ENCODE results near the gene UCP3.
A peak's percentile ranks its signal among the peaks of the same experiment; 100 is the strongest.

UCP3 gene

GRCh38 chr11:74018331-74019005 lies 9.6 kb upstream of the UCP3 start:
- peak; percentile 53 for DNase-seq (ENCODE audit: low read depth, low spot score)

GRCh38 chr11:74017631-74018030 lies 8.7 kb upstream of the UCP3 start:
- DNase-seq (ENCODE audit: low read depth, low spot score) = no peak

DNA sequence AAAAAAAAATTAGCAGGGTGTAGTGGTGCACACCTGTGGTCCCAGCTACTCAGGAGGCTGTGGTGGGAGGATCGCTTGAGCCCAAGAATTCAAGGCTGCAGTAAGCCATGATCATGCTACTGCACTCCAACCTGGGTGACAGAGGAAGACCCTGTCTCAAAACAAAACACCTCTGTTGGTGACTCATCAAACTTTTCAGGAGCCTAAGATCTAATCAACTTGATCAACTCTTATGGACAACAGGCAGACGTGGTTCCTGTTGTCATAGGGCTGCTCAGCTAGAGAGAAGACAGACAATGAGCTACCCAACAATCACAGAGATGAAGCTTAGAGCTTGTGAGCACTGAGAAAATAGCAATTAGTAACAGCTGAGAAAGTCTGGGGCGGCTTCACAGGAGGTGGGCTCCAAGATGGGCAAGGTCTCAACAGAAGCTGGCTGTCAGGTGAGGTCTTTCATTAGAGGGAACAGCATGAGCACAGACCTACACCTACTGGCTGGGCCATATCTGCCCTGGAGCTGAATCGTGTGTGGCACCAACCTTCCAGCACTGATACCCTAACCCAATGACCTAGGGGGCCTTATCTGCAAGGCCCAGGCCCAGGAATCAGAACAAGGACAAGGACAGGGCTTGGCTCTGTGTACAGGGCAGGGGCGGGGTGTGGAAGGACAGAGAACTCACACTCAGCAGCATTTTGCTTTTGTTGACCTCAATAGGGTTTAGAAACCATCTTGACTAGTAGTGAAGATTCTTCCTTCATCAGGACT lies 7.2 kb upstream of the UCP3 start:
- no peak for DNase-seq (ENCODE audit: low read depth, low spot score)

DNA sequence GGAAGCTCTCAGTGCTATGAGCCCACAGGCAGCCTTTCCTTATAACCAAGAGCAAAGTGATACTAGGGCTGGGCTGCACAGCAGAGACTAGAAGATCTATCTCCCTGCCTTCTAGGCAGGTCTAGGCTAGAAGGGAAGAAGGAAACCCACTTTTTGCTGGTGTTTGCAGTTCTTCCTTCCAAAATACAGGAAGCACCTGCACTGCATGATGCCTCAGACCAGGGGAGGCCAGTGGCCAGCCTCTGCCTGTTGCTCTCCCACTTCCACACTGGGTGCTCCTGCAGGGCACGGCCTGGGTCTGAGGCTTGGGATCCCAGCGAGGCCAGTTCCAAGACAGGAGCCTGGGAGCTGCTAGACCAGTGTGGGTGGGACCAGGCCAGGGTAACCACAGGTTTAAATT lies 6.0 kb upstream of the UCP3 start:
- no peak for DNase-seq (ENCODE audit: low read depth, low spot score)

DNA sequence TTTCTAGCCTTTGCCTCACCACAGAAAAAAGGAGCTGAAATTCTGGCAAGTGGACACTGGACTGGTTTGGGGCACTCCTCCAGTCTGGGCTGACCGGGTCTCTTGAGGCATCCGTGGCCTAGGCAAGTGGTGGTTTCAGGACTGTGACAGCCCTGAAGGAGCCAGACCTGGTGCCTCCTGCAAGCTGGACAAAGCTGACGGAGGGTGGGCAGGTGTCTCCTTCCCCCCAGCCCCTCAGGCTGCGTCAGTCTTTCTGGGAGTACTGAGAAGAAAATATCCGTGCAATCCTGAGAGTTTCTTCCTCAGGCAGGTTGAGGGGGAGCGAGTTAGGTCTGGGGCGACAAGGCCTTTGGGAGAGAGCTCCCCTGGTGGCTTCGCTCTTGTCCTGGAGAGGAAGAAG lies 4.3 kb upstream of the UCP3 start:
- DNase-seq (ENCODE audit: low read depth, low spot score) = no peak

GRCh38 chr11:74012074-74012809 lies 3.4 kb upstream of the UCP3 start:
- DNase-seq (ENCODE audit: low read depth, low spot score) = no peak

DNA sequence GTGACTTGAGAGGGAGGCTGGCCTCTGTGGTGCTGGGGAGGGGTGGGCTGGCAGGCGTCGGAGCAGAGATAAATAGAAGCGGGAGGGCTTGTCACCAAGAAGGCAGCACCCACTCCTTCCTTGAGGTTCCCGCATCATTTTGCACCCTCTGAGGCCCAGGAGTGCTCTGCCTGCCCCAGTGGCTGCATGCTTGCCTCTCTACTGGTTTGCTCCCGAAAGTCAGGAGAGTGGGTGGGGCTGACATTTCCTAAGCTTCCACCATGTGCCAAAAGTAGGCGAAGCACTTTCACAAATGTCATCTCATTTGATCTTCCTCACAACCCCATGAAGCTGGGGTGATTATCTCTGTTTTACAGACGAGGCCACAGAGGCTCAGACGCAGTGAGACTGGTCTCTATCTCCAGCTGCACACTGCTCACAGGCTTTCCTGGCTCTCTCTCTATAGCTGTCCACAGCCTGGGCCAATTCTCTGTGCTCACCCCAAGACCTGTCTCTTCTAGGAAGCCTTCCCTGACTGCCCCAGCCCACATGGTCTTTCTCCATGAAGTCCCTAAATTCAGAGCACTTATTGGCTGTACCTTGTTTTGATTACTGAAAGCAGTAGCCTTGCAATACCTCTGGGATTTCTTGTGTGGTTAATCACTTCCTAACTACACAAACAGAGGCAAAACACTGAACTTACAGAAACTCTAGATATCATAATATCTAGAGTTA lies 2.6 kb upstream of the UCP3 start:
- DNase-seq (ENCODE audit: low read depth, low spot score) = no peak

DNA sequence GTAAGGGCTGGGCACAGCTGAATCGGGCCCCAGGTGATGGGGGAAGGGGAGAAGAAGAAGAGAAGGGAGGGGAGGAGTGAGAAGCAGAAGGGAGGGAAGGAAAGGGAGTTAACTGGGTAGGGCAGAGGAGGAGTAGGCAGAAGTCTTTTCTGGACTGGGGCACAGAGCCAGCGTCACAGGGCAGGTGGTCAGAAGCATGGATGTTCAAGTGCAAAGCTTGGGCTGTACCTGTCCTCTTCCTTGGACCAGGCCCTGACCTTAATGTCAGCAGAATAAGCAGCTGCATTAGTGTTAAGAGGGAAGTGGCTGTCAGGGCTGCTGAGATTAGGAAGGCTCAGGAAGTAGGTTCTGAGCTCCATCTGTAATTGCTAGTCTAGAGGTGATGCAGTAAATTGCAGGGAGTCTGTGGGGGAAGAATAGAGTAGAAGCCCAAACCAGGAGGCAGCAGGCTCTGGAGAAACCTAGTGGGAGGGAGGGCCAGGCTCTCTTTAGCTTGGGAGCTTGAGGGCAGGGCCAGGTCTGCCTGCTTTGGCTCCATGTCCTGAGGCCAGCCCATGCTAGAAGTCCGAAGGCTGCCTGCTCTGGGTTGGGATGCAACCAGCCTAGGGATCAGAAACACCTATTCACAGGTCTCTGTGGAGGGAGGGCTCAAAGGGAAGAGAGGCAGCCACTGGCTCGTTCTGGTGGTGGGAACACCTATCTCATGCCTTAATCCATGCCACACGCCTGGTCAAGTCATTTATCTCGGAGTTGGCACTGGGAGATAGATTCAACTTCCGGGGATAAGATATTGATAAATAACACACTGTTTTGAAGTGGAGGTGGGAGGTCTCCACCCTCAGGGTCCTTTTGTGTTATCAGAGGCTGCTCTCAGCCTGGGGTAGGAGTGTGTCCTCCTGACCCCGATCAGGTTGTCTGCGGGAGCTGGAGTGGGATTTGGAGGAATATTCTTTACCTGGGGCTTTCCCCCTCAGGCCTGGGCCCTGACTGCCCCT lies 1.7 kb upstream of the UCP3 start:
- no peak for DNase-seq (ENCODE audit: low read depth, low spot score)

- DNase-seq (ENCODE audit: low read depth, low spot score) = no peak
Observed at GRCh38 chr11:74009675-74010305, 905 bp upstream of the UCP3 start.

- DNase-seq (ENCODE audit: low read depth, low spot score) = no peak
Observed at GRCh38 chr11:74009230-74009547, 304 bp upstream of the UCP3 start.

DNA sequence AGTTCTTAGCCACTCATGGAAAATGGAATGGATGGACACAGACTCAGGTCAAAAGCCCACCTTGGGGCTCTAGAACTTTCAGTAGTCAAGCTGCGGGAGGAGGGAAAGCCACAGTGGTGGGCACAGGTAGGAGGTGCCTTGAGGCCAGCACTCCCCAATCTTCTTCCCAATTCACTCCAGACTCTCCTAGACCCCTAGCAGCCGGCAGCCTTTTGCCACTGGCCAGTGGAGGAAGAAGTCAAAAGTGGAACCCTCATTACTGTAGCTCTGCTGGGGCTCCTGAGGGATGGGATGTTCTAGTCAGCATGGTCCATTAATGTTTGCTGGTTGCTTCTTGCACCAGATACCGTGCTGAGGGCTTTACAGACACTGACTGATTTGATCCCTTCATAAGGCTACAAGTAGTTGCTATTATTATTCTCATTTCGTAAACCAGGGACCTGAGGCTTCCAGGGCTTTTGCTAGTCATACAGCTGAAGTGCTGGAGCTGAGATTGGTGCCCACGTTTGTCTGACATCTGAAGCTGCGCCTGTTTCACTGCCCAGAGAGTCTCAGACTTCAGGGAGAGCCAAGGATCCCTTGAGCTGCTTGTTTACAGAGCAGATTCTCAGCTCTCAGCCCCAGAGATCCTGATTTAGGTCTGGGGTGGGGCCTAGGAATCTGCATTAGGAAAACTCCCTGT lies 1.1 kb downstream of the UCP3 start:
- DNase-seq (ENCODE audit: low read depth, low spot score) = no peak

DNA sequence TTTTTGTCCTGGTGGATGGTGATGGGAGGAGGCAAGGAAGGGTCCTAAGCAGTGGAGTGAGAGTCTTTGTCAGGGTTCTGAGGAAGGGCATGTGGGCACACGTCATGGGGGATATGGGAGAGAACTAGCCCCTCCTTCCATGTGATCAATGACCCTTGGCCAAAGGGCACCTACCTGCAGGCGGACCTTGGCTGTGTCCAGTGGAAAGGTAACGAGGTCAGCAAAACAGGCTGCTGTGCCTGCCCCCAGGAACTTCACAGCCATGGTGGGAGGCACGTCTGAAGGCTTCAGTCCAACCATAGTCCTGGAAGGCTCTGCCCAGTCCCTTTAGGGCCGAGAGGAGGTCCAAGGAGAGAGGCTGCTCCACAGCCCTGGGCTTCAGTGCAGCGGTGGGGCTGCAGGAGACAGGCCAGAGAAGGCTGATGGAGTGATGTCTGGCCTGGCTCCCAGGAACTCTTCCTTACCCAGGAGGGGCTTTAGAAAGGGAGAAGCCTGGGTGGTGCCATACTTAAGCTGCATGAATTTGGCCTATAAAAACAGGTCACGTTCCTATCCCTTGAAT lies 2.1 kb downstream of the UCP3 start:
- no peak for DNase-seq (ENCODE audit: low read depth, low spot score)

GRCh38 chr11:74005721-74006517 lies 3.0 kb downstream of the UCP3 start:
- DNase-seq (ENCODE audit: low read depth, low spot score) = no peak

DNA sequence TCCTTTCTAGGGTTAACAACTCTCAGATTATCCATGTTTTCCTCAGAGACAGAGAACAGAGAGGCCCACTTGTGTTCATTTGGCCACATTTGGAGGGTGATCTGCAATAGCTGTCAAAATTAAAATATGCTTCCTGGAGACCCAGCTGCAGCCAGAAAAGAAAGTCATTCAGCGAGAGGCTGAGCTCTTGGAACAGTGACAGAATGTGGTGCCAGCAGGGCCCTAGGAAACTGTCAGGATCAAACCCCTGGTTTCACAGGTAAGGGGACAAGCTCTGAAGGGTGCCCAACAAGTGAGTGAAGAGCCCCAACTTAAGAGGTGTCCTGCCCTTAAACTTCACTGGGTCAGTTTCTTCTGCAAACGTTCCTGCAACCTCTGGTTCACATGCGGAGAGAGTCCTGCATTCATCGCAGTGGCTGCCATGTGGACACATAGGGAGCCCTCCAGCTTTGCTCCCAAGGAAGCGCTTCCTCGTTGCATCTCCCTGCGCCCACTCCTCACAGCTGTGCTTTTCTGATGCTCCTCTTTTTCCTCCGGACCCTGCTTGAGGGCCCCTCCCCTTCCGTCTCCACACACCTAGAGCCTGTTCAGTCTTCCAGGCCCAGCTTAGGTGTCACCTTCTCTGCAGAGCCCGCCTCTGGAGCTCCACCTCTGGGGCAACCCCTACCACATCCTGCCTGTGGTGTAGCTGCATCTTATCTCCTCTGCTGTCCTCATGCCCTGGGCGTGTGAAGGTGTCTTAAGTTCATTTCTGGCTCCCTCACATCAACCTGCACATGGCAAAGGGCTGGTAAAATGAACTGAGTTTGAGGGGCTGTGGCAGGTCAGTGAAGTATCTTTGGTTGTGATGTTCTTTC lies 3.9 kb downstream of the UCP3 start:
- DNase-seq (ENCODE audit: low read depth, low spot score) = no peak

DNA sequence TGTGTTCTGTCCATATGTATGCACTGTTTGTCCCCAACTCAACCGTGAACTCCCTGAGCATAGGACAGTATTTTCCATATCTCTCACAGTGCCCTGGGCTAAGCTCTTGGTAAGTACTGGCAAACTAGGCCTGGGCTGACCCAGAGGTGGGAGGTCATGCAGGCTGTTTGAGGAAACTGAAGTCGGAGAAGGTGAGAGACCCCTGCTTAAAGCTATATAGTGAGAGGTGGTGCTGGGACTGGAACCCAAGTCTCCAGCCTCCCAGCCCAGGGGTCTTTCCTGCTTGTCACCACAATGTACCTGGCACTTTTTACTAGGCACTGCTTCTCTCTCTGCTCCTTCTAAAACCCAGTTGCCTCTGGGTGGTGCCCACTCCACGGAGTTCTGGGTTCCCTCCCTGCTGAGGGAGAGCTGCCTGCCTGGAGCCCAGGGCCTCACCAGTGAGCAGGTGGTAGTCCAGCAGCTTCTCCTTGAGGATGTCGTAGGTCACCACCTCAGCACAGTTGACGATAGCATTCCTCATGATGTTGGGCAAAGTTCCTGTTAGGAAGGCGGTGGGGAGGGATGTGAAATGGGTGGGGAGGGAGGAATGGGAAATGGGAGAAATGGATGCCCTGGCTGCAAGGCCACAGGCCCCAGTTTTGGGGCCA lies 4.7 kb downstream of the UCP3 start:
- DNase-seq (ENCODE audit: low read depth, low spot score) = no peak

DNA sequence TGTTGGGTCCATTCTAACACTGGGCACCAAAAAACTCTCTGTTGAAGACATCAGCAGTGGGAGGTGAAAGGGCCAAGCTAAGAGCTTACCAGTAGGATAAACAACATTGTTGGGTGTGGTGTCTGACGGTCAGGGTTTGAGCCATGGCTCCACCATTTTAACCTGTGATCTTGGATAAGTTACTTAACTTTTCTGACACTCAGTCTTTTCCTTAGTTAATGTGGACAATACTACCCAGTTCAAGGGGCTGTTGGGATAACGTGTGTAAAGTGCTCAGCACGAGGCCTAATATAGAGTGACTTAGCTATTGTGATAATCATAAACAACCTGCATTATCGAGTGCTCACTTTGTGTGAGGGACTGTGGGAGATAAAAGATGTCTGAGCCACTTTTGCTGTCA lies 6.1 kb downstream of the UCP3 start:
- DNase-seq (ENCODE audit: low read depth, low spot score) = no peak

DNA sequence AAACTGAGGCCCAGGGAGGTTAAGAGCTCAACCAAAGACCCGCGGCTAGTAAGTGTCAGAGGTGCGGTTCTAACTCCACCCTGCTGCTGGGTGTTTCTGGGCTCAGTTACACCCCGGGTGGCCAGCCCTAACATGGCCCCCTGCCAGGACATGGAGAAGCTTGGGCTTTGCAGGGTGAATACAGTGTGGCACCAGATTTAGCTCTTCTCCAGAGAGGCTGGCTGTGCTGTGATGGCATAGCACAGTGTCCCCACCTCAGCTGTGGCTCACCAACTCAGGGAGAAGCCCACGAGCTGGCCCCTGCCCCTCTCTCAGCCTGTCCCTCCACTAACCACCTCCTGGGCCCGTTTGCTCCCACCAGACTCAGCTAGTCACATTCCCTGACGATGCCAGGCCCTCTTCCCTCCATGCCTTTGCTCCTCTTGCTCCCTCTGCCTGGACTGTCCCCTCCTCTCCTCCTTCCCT lies 7.0 kb downstream of the UCP3 start:
- DNase-seq (ENCODE audit: low read depth, low spot score) = no peak

Measured in brain pericyte (primary cell).